GM19372 (cell line): ENCODE results near the gene CLMN.
A peak's percentile ranks its signal among the peaks of the same experiment; 100 is the strongest.

Experiments used
- ATAC-seq: cut with Tn5 transposase; IDR thresholded peaks from one replicate; pipeline ENCODE4 v1.9.1; 2021; ENCODE audit warnings: mild to moderate bottlenecking, low read depth, moderate library complexity; ENCODE audit not compliant: unreplicated experiment

CLMN gene

GRCh38 chr14:95323917-95324316 is 4.2 kb upstream of the CLMN start:
- ATAC-seq: no peak

GRCh38 chr14:95323361-95323760 is 3.7 kb upstream of the CLMN start:
- ATAC-seq: no peak

- ATAC-seq: no peak
Measured at GRCh38 chr14:95322651-95323050, 2.9 kb upstream of the CLMN start.

- ATAC-seq: no peak
Measured at GRCh38 chr14:95321693-95322455, 2.2 kb upstream of the CLMN start.

GRCh38 chr14:95320955-95321600 is 1.4 kb upstream of the CLMN start:
- no peak for ATAC-seq

- peak; percentile 23 for ATAC-seq
Measured at GRCh38 chr14:95320078-95320895, 579 bp upstream of the CLMN start.

GRCh38 chr14:95318399-95319311 is 1.1 kb downstream of the CLMN start:
- ATAC-seq: no peak

- no peak for ATAC-seq
Measured at GRCh38 chr14:95317817-95318343, 1.8 kb downstream of the CLMN start.

GRCh38 chr14:95316821-95317220 is 2.9 kb downstream of the CLMN start:
- no peak for ATAC-seq

GRCh38 chr14:95315579-95315978 is 4.1 kb downstream of the CLMN start:
- ATAC-seq: no peak

GRCh38 chr14:95315156-95315555 is 4.6 kb downstream of the CLMN start:
- ATAC-seq: no peak

GRCh38 chr14:95314609-95315008 is 5.1 kb downstream of the CLMN start:
- ATAC-seq: no peak

- ATAC-seq: no peak
Measured at GRCh38 chr14:95313707-95314106, 6.0 kb downstream of the CLMN start.

GRCh38 chr14:95313190-95313589 is 6.5 kb downstream of the CLMN start:
- ATAC-seq: no peak

- ATAC-seq: no peak
Measured at GRCh38 chr14:95312311-95312710, 7.4 kb downstream of the CLMN start.

- no peak for ATAC-seq
Measured at GRCh38 chr14:95311752-95312151, 8.0 kb downstream of the CLMN start.

- no peak for ATAC-seq
Measured at GRCh38 chr14:95310635-95311380, 8.9 kb downstream of the CLMN start.

- no peak for ATAC-seq
Measured at GRCh38 chr14:95309261-95310051, 10.3 kb downstream of the CLMN start.

- ATAC-seq: no peak
Measured at GRCh38 chr14:95308073-95308472, 11.6 kb downstream of the CLMN start.
